AG08396 (cell line): ENCODE data around the gene IQGAP2.
"Not testable (repeated sequence)": the region's sequence is repeated elsewhere in the genome, so short reads cannot be mapped to it uniquely, and the experiment has no call there.

Source experiments
- DNase-seq: peaks from one replicate; pipeline ENCODE4 v3.0.0; 2012; ENCODE audit warnings: low spot score, mixed read lengths

Gene IQGAP2

GRCh38 chr5:76413746-76414145 is 10.7 kb downstream of the IQGAP2 start:
- no peak for DNase-seq

- no peak for DNase-seq
These were observed 11.7 kb downstream of the IQGAP2 start for GRCh38 chr5:76414788-76415187.

GRCh38 chr5:76415855-76416254 is 12.8 kb downstream of the IQGAP2 start:
- DNase-seq: no peak

GRCh38 chr5:76419597-76420298 is 16.7 kb downstream of the IQGAP2 start:
- DNase-seq: no peak

GRCh38 chr5:76422227-76422626 is 19.1 kb downstream of the IQGAP2 start:
- DNase-seq: no peak

GRCh38 chr5:76422742-76423141 is 19.7 kb downstream of the IQGAP2 start:
- DNase-seq: no peak

- no peak for DNase-seq
These were observed 22.1 kb downstream of the IQGAP2 start for GRCh38 chr5:76425146-76425545.

- no peak for DNase-seq
These were observed 23.1 kb downstream of the IQGAP2 start for GRCh38 chr5:76425928-76426804.

- no peak for DNase-seq
These were observed 24.4 kb downstream of the IQGAP2 start for GRCh38 chr5:76427206-76428140.

GRCh38 chr5:76428550-76428949 is 25.5 kb downstream of the IQGAP2 start:
- DNase-seq: not testable (repeated sequence)

- DNase-seq: no peak
These were observed 30.2 kb downstream of the IQGAP2 start for GRCh38 chr5:76433261-76433660.

GRCh38 chr5:76437507-76437906 is 34.4 kb downstream of the IQGAP2 start:
- not testable (repeated sequence) for DNase-seq

GRCh38 chr5:76438025-76438424 is 34.9 kb downstream of the IQGAP2 start:
- no peak for DNase-seq

- no peak for DNase-seq
These were observed 36.1 kb downstream of the IQGAP2 start for GRCh38 chr5:76439201-76439600.

- no peak for DNase-seq
These were observed 36.8 kb downstream of the IQGAP2 start for GRCh38 chr5:76439929-76440328.

- DNase-seq: no peak
These were observed 38.0 kb downstream of the IQGAP2 start for GRCh38 chr5:76441101-76441500.

GRCh38 chr5:76441890-76442673 is 39.0 kb downstream of the IQGAP2 start:
- DNase-seq: no peak

- no peak for DNase-seq
These were observed 40.1 kb downstream of the IQGAP2 start for GRCh38 chr5:76443066-76443800.

- no peak for DNase-seq
These were observed 42.0 kb downstream of the IQGAP2 start for GRCh38 chr5:76445063-76445462.

- DNase-seq: no peak
These were observed 42.7 kb downstream of the IQGAP2 start for GRCh38 chr5:76445830-76446229.

- no peak for DNase-seq
These were observed 43.7 kb downstream of the IQGAP2 start for GRCh38 chr5:76446776-76447175.
